Stomach (tissue), 9 donors: ENCODE results near the gene RASIP1. TPM values are rescaled to one million over a fixed set of nuclear protein-coding genes. Genes with fewer than 3 reads are reported as not detected.

Source experiments
- DNase-seq, 2 donors: peaks; one replicate each; pipeline versions ENCODE4 v3.0.0 to v3.0.0-alpha.2; 2013 to 2019
- H3K27ac ChIP-seq, 5 donors: fragments of 200-600 bp in 4 of 5; sonication (generic) in 4 of 5; one replicate each; pipeline ENCODE4 v1.5.1; 2013 to 2019; ENCODE audit warnings: mild to moderate bottlenecking in 1 of 5, moderate library complexity in 1 of 5
- H3K27me3 ChIP-seq, 3 donors: fragments of 200-600 bp; sonication (generic); one replicate each; pipeline ENCODE4 v1.5.1; 2017 to 2019; ENCODE audit warnings: mixed run types in 1 of 3
- H3K36me3 ChIP-seq, 4 donors: fragments of 200-600 bp; sonication (generic); 1 replicate in 3 of 4; 2 replicates in 1 of 4; pipeline ENCODE4 v1.5.1; 2016 to 2019
- H3K4me1 ChIP-seq, 4 donors: fragments of 200-600 bp; sonication (generic); one replicate each; pipeline ENCODE4 v1.5.1; 2016 to 2019
- H3K4me3 ChIP-seq, 4 donors: fragments of 200-600 bp; sonication (generic) in 3 of 4; one replicate each; pipeline ENCODE4 v1.5.1; 2016 to 2019; ENCODE audit warnings: mild to moderate bottlenecking in 1 of 4
- H3K9me3 ChIP-seq, 4 donors: fragments of 200-600 bp; sonication (generic); one replicate each; pipeline ENCODE4 v1.5.1; 2016 to 2019
- EP300 ChIP-seq: sonication (generic); formaldehyde crosslinking; IDR thresholded peaks from one replicate; pipeline ENCODE4 v1.6.1; 2017; ENCODE audit warnings: antibody characterized with exemption
- POLR2A ChIP-seq, 4 donors: fragments of 450-650 bp; IDR thresholded peaks; one replicate each; pipeline ENCODE4 v1.6.1; 2016; ENCODE audit warnings: antibody characterized with exemption in 4 of 4, control low read depth in 2 of 4, mild to moderate bottlenecking in 1 of 4, moderate library complexity in 1 of 4
- POLR2AphosphoS5 ChIP-seq, 3 donors: sonication (generic); formaldehyde crosslinking; IDR thresholded peaks; one replicate each; pipeline ENCODE4 v1.6.1; 2016; ENCODE audit warnings: antibody characterized with exemption in 3 of 3
- WGBS, 5 donors: extraction: QIAGEN DNeasy Blood & Tissue Kit in 3 of 5; methylation state at CpG; one replicate each; pipeline versions ENCODE4 v1.1.5 to v1.1.7; 2013 to 2018; 5-methylcytosine and 5-hydroxymethylcytosine counted together
- intact Hi-C: fragments of 100-400 bp; cut with DNase I; formaldehyde crosslinking; loops from one replicate; pipeline ENCODE4 v1.15.1; 2023; ENCODE audit warnings: low total_unique reads
- polyA plus RNA-seq, 3 donors: library from polyadenylated mRNA; stranded (reverse); fragments of 200-250 nt; gene quantifications; one replicate each; pipeline ENCODE4 v1.2.3, GENCODE V29; 2013
- total RNA-seq, 5 donors: library from RNA; depleted of rRNA; stranded (reverse); fragments of >200 nt; gene quantifications; one replicate each; pipeline versions ENCODE4 v1.1.0 to v1.2.3, GENCODE V29; 2014 to 2016
- TF ChIP-seq, protein P1 (sequence below), 7 experiments: fragments of 450-650 bp in 4 of 7; fragments of 200-600 bp in 3 of 7; sonication (generic) in 3 of 7; IDR thresholded peaks; one replicate each; pipeline ENCODE4 v1.5.1; 2016 to 2019; ENCODE audit warnings: antibody characterized with exemption in 7 of 7, control low read depth in 2 of 7, mild to moderate bottlenecking in 1 of 7
- donor health status: healthy with polysubstance abuse.
- donor health status: Bipolar disorder and iron deficiency.
- donor health status: healthy.

RASIP1 gene
- total and polyA plus RNA-seq, 8 donors, result 4.7 to 44.9 (median 10.2) TPM

DNA sequence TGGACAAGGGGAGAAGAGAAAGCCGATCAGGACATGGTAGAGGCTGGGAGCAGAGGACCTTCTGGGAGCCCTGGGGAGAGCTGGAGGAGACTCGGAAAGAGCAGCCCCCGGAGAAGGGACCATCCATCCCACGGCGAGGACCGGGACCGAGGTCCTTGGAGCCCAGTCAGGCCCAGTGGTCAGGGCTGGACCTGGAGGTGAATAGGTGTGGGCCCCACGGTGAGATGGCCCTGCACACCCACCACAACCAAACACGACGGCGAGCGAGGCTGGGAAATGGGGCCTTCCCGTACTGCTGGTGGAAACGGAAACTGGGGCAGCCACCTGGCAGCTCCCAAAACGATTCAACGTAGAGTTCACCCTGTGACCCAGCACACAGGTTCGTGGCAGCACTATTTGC is 63.9 kb downstream of the RASIP1 start:
- H3K36me3 ChIP-seq, result no peaks in the 10 kb centered on the region
- DNase-seq, result no peak
- no peaks in the 10 kb centered on the region for H3K9me3 ChIP-seq
- 63 to 82% (median 73%) methylated on average over 16 to 17 of the region's 17 CpGs for WGBS, 5 donors
- intact Hi-C loops, result no loop called here
- peak overlapping the region; percentile 28 to 87 (median 67) for H3K27ac ChIP-seq
- H3K4me3 ChIP-seq, result no peak overlapping the region
- peaks cover 13 to 29% (median 18%) of the 10 kb centered on the region in 4 donors for H3K4me1 ChIP-seq
- H3K27me3 ChIP-seq, result no peaks in the 10 kb centered on the region
- TF ChIP-seq, protein P1, sequence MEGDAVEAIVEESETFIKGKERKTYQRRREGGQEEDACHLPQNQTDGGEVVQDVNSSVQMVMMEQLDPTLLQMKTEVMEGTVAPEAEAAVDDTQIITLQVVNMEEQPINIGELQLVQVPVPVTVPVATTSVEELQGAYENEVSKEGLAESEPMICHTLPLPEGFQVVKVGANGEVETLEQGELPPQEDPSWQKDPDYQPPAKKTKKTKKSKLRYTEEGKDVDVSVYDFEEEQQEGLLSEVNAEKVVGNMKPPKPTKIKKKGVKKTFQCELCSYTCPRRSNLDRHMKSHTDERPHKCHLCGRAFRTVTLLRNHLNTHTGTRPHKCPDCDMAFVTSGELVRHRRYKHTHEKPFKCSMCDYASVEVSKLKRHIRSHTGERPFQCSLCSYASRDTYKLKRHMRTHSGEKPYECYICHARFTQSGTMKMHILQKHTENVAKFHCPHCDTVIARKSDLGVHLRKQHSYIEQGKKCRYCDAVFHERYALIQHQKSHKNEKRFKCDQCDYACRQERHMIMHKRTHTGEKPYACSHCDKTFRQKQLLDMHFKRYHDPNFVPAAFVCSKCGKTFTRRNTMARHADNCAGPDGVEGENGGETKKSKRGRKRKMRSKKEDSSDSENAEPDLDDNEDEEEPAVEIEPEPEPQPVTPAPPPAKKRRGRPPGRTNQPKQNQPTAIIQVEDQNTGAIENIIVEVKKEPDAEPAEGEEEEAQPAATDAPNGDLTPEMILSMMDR (IDR thresholded peaks at IDR 0.05), result no peak
- TF ChIP-seq POLR2A (IDR thresholded peaks at IDR 0.05) (no peak), EP300 (no peak), POLR2AphosphoS5 (IDR thresholded peaks at IDR 0.05) (no peak)

DNA sequence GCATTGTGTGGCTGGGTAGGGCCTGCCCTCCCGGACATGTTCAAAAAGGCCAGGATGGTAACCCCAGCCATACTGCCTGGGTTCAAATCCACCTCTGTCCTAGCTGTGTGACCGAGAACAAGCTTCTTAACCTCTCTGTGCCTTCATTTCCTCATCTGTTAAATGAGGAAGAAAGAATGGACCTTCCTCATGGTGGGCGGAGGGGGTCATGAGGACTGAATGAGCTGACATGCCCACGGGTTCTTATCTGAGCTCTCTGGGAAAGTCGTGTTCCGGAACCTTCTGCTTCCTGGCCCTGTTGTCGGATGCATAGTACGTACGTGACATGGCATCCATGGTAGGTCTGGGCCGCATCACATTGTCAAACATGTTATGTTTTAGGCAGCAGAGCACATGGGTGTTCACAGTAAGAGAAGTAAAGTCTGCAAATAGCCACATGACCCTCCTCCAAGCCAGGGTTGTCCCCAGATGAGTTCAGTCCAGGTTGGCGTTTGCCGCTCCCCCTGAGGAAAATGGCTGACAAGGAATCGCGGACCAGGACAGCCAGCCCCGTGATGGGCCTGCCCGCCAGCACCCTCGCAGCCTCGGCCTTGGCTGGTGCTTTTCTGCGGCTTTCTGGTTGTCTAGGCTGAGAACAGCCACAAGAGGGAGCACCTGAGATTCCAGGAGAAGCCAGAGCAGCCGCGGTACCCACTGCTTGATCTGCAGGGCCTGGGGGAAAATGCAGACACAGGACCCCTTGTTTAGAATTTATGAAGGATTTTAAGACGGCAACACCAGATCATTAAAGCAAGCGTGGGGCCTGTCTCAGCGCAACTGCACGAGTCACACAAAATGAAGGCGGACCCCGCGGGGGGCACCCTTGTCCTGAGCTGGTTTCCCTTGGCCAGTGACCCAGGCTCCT is 65.2 kb downstream of the RASIP1 start:
- peak; percentile 88 to 95 for DNase-seq
- intact Hi-C loops, result no loop called here
- Histone ChIP-seq H3K36me3 (no peaks in the 10 kb centered on the region), H3K27ac (peak overlapping the region in 4 of 5 donors; percentile 62 to 87 (median 70)), H3K27me3 (no peaks in the 10 kb centered on the region), H3K4me3 (no peak overlapping the region), H3K4me1 (peaks cover 13 to 24% (median 18%) of the 10 kb centered on the region in 4 donors), H3K9me3 (no peaks in the 10 kb centered on the region)
- 30 to 40% (median 36%) methylated on average over 20 to 28 of the region's 28 CpGs for WGBS, 5 donors
- TF ChIP-seq, protein P1 (IDR thresholded peaks at IDR 0.05), result peak in 5 of 7 experiments; percentile 75 to 92 (median 85)
- TF ChIP-seq EP300 (no peak), POLR2AphosphoS5 (IDR thresholded peaks at IDR 0.05) (peak in 1 of 3 donors; percentile 59)

DNA sequence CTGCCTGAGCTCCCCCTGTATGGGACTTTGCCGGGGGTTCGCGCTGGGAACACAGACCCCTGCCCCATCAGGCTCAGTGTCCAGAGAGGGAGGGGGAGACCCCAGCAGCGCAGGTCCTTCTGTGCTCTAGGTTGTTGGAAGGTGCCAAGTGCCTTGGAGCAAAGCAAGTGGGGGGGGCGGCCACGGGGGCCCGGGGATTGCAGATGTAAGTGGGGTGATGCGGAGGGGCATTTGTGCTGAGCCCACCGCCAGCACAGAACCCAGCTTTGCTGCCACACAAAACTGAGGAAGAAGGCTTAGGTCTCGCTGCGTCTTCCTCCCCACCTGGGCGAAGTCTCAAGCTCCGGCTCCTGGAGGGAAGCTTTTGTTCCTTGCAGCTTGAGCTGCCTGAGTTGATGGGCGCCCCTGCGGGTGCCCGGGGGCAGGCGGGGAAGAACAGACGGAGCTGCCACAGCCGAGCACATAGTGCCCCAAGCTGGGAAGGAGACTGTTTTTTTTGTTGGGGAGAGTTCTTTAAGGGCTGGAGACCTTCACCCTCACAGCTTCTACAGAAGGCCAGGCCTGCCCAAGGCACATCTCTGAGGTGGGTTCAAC is 66.1 kb downstream of the RASIP1 start:
- intact Hi-C loops, result no loop called here
- Histone ChIP-seq H3K9me3 (no peaks in the 10 kb centered on the region), H3K4me3 (no peak overlapping the region), H3K27ac (no peak overlapping the region), H3K27me3 (no peaks in the 10 kb centered on the region), H3K36me3 (no peaks in the 10 kb centered on the region), H3K4me1 (peaks cover 13 to 24% (median 18%) of the 10 kb centered on the region in 4 donors)
- WGBS, 5 donors, result 85 to 91% (median 88%) methylated on average over 19 of the region's 19 CpGs
- TF ChIP-seq, protein P1 (IDR thresholded peaks at IDR 0.05), result no peak
- TF ChIP-seq POLR2A (IDR thresholded peaks at IDR 0.05) (no peak), EP300 (no peak), POLR2AphosphoS5 (IDR thresholded peaks at IDR 0.05) (no peak)
- no peak for DNase-seq

DNA sequence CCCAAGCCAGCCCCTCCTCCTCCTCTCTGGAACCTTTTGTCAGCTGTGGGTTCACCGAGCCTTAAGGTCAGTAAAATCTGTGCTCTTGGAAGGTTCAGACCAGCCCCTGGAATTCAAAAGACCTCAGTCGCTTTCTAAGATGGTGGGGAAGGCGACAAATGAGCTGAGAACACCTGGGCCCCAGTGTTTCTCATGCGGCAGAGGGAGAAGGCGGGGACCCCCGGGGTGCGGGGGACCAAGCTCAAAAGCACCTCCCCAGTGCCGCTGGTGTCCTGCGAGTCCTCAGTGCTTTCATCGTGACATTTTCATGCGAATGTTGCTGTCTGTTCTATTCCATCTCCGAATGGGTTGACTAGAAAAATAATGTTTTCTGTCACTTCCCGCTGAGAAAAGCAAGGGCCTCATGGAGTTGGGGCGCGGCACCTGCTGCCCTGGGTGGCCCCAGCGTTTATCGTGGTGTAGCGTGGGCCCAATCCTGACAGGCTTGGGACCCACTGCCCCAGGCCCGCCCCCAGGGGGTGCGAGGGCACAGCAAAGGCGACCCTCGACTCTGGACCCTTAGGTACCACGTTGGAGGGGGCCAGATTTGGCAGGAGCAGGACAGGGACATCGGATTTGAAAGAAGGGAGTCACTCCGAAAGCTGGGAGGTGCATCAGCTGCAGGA is 66.8 kb downstream of the RASIP1 start:
- Histone ChIP-seq H3K4me3 (no peak overlapping the region), H3K9me3 (no peaks in the 10 kb centered on the region), H3K27me3 (no peaks in the 10 kb centered on the region), H3K36me3 (no peaks in the 10 kb centered on the region), H3K27ac (no peak overlapping the region), H3K4me1 (peaks cover 12 to 19% (median 15%) of the 10 kb centered on the region in 4 donors)
- intact Hi-C loops, result no loop called here
- DNase-seq, result no peak
- WGBS, 5 donors, result 80 to 81% (median 80%) methylated on average over 25 of the region's 25 CpGs
- TF ChIP-seq POLR2A (IDR thresholded peaks at IDR 0.05), result no peak
